GM19351 (cell line): ENCODE measurements around the gene RBP3.
"Not testable (repeated sequence)": the region's sequence is repeated elsewhere in the genome, so short reads cannot be mapped to it uniquely, and the experiment has no call there.

Source experiments
- ATAC-seq: cut with Tn5 transposase; IDR thresholded peaks from one replicate; pipeline ENCODE4 v1.9.1; 2021; ENCODE audit warnings: mild to moderate bottlenecking, moderate library complexity; ENCODE audit not compliant: unreplicated experiment

RBP3 gene

GRCh38 chr10:47370015-47370767, 22.0 kb downstream of the RBP3 start:
- no peak for ATAC-seq

GRCh38 chr10:47370878-47371277, 22.7 kb downstream of the RBP3 start:
- ATAC-seq: no peak

GRCh38 chr10:47371629-47372485, 23.7 kb downstream of the RBP3 start:
- ATAC-seq: no peak

GRCh38 chr10:47372726-47373125, 24.6 kb downstream of the RBP3 start:
- no peak for ATAC-seq

GRCh38 chr10:47374611-47375536, 26.7 kb downstream of the RBP3 start:
- no peak for ATAC-seq

GRCh38 chr10:47376522-47377220, 28.5 kb downstream of the RBP3 start:
- no peak for ATAC-seq

GRCh38 chr10:47378183-47378510, 30.0 kb downstream of the RBP3 start:
- ATAC-seq: no peak

- ATAC-seq: no peak
Observed at GRCh38 chr10:47378606-47379444, 30.7 kb downstream of the RBP3 start.

- ATAC-seq: no peak
Observed at GRCh38 chr10:47379445-47379785, 31.3 kb downstream of the RBP3 start.

- no peak for ATAC-seq
Observed at GRCh38 chr10:47379901-47380300, 31.7 kb downstream of the RBP3 start.

GRCh38 chr10:47380341-47381102, 32.4 kb downstream of the RBP3 start:
- no peak for ATAC-seq

GRCh38 chr10:47381103-47381395, 32.9 kb downstream of the RBP3 start:
- ATAC-seq: no peak

GRCh38 chr10:47381427-47382379, 33.5 kb downstream of the RBP3 start:
- ATAC-seq: no peak

- no peak for ATAC-seq
Observed at GRCh38 chr10:47383261-47384147, 35.3 kb downstream of the RBP3 start.

GRCh38 chr10:47384148-47384921, 36.2 kb downstream of the RBP3 start, which contains the start of gene ZNF488:
ZNF488 (minus strand) TSS chr10:47384293; CDS start chr10:47368829, 15,464 bp downstream.
- peak; percentile 93 for ATAC-seq

GRCh38 chr10:47386104-47386503, 37.9 kb downstream of the RBP3 start:
- not testable (repeated sequence) for ATAC-seq
